GM10248 (cell line): ENCODE results near the gene PSPH.

Source experiments
- CTCF ChIA-PET: fragments of 300-600 bp; sonication (Branson Sonifier 250); formaldehyde crosslinking; extraction: SDS; loops from one replicate; lab custom pipeline; 2021; ENCODE audit warnings: antibody characterized with exemption; lab: Yijun Ruan, JAX
- POLR2A ChIA-PET: fragments of 350-650 bp; sonication (Branson Sonifier 250); formaldehyde crosslinking; extraction: SDS; loops from one replicate; lab custom pipeline; 2020; ENCODE audit warnings: antibody characterized with exemption; lab: Yijun Ruan, JAX
- DNase-seq: peaks from one replicate; pipeline ENCODE4 v3.0.0; 2012; ENCODE audit errors: extremely low spot score
- CTCF ChIP-seq: IDR thresholded peaks from 2 replicates; pipeline ENCODE4 v1.5.1; 2012; ENCODE audit warnings: mild to moderate bottlenecking, low read depth; ENCODE audit errors: extremely low read depth, missing control alignments, control extremely low read depth

PSPH gene

GRCh38 chr7:55977831-55978230 is 73.4 kb downstream of the PSPH start:
- no peak for DNase-seq
- CTCF ChIA-PET = interaction anchor here (1.0 to 2.3 kb wide), 3 partner anchors 9 to 14 kb away, joined by 3 to 8 read pairs (median 3); partner anchors contain the start of gene NIPSNAP2
- POLR2A ChIA-PET = no interaction called here
- no peak for TF ChIP-seq CTCF

GRCh38 chr7:55975988-55976633 is 75.1 kb downstream of the PSPH start:
- POLR2A ChIA-PET = no interaction called here
- TF ChIP-seq CTCF = no peak
- CTCF ChIA-PET = interaction anchor here (0.5 to 2.6 kb wide), 5 partner anchors 9 to 99 kb away, joined by 3 to 8 read pairs (median 3); partner anchors contain the start of gene NIPSNAP2
- no peak for DNase-seq

GRCh38 chr7:55973747-55974250 is 77.4 kb downstream of the PSPH start:
- ChIA-PET CTCF (interaction anchor here (1.9 kb wide), 1 partner anchor 10 kb away, joined by 4 read pairs; no protein-coding TSS in a partner anchor), POLR2A (no interaction called here)
- no peak for TF ChIP-seq CTCF
- no peak for DNase-seq

GRCh38 chr7:55970978-55971377 is 80.3 kb downstream of the PSPH start:
- ChIA-PET CTCF (interaction anchor here (1.0 to 2.0 kb wide), 3 partner anchors 8 to 45 kb away, joined by 3 to 4 read pairs (median 3); no protein-coding TSS in a partner anchor), POLR2A (no interaction called here)
- no peak for DNase-seq
- no peak for TF ChIP-seq CTCF

- CTCF ChIA-PET = interaction anchor here (1.0 to 2.0 kb wide), 2 partner anchors 35 to 45 kb away, joined by 3 to 4 read pairs; no protein-coding TSS in a partner anchor
- POLR2A ChIA-PET = no interaction called here
- no peak for TF ChIP-seq CTCF
- no peak for DNase-seq
Observed at GRCh38 chr7:55970561-55970960, 80.7 kb downstream of the PSPH start.

- POLR2A ChIA-PET = no interaction called here
- CTCF ChIA-PET = no interaction called here
- DNase-seq = no peak
- no peak for TF ChIP-seq CTCF
Observed at GRCh38 chr7:55969391-55969790, 81.9 kb downstream of the PSPH start.
